OCI-LY3 (cell line): Measurements from ENCODE around the gene IL17RD.

Experiments
- EZH2phosphoT487 ChIP-seq: fragments of 200-600 bp; shearing (Covaris generic); IDR thresholded peaks from 2 replicates; pipeline ENCODE4 v1.6.1; 2018; ENCODE audit warnings: antibody characterized with exemption, mixed run types, low read depth
- TF ChIP-seq, protein P1 (sequence below): fragments of 200-600, 300-600 bp; sonication (generic); IDR thresholded peaks from 2 replicates; pipeline ENCODE4 v1.5.1; 2014; ENCODE audit warnings: antibody characterized with exemption, low read length, low read depth

DNA sequence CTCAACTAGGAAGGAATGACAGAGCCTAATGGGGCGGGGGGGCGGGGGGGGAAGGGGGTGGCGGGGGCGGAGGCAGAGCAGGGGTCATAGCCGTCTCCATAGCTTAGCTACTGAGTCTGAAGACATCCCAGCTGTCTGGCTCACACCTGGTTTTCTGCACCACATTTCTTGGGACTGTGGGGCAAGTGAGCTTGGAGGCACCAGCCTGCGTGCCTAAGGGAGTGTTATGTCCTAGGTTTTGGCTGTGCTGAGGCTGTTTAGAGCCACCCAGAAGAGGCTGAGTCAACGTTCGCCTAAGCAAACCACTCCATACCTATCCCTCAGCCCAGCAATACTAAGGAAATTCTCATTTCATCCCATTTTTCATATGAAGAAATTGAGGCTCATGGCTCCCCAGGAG lies 1.4 kb downstream of the IL17RD start:
- TF ChIP-seq, protein P1, sequence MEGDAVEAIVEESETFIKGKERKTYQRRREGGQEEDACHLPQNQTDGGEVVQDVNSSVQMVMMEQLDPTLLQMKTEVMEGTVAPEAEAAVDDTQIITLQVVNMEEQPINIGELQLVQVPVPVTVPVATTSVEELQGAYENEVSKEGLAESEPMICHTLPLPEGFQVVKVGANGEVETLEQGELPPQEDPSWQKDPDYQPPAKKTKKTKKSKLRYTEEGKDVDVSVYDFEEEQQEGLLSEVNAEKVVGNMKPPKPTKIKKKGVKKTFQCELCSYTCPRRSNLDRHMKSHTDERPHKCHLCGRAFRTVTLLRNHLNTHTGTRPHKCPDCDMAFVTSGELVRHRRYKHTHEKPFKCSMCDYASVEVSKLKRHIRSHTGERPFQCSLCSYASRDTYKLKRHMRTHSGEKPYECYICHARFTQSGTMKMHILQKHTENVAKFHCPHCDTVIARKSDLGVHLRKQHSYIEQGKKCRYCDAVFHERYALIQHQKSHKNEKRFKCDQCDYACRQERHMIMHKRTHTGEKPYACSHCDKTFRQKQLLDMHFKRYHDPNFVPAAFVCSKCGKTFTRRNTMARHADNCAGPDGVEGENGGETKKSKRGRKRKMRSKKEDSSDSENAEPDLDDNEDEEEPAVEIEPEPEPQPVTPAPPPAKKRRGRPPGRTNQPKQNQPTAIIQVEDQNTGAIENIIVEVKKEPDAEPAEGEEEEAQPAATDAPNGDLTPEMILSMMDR = no peak
- TF ChIP-seq EZH2phosphoT487 = no peak
